Astrocyte of the spinal cord (primary cell): ENCODE measurements around the gene PSMA6.

Source experiments
- DNase-seq: peaks from one replicate; pipeline ENCODE4 v3.0.0; 2011; ENCODE audit warnings: low read depth, low spot score
- H3K4me3 ChIP-seq: 2 replicates; pipeline ENCODE4 v1.5.1; 2011; ENCODE audit warnings: low read depth, mild to moderate bottlenecking, low read length, moderate library complexity
- in situ Hi-C: cut with HindIII; loops from 2 replicates; pipeline ENCODE4 v1.10.0; 2017; ENCODE audit warnings: low sequenced_read_pairs
- TF ChIP-seq, protein P1 (sequence below): IDR thresholded peaks from 2 replicates; pipeline ENCODE4 v1.5.1; 2012; ENCODE audit warnings: low read depth, mild to moderate bottlenecking, low read length, inconsistent platforms

The PSMA6 gene

DNA sequence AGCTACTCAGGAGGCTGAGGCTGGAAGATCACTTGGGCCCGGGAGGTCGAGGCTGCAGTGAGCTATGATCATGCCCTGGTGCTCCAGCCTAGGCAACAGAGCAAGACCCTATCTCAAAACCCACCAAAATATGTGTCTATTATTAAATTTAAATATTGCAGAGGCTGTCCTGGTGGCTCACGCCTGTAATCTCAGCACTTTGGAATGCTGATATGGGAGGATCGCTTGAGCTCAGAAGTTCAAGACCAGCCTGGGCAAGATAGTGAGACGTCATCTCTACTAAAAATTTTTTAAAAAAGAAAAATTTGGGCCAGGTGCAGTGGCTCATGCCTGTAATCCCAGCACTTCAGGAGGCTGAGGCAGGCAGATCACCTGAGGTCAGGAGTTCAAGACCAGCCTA, 13.9 kb downstream of the PSMA6 start:
- H3K4me3 ChIP-seq, result no peak overlapping the region
- in situ Hi-C loops, result no loop called here
- TF ChIP-seq, protein P1, sequence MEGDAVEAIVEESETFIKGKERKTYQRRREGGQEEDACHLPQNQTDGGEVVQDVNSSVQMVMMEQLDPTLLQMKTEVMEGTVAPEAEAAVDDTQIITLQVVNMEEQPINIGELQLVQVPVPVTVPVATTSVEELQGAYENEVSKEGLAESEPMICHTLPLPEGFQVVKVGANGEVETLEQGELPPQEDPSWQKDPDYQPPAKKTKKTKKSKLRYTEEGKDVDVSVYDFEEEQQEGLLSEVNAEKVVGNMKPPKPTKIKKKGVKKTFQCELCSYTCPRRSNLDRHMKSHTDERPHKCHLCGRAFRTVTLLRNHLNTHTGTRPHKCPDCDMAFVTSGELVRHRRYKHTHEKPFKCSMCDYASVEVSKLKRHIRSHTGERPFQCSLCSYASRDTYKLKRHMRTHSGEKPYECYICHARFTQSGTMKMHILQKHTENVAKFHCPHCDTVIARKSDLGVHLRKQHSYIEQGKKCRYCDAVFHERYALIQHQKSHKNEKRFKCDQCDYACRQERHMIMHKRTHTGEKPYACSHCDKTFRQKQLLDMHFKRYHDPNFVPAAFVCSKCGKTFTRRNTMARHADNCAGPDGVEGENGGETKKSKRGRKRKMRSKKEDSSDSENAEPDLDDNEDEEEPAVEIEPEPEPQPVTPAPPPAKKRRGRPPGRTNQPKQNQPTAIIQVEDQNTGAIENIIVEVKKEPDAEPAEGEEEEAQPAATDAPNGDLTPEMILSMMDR, result no peak
- no peak for DNase-seq

DNA sequence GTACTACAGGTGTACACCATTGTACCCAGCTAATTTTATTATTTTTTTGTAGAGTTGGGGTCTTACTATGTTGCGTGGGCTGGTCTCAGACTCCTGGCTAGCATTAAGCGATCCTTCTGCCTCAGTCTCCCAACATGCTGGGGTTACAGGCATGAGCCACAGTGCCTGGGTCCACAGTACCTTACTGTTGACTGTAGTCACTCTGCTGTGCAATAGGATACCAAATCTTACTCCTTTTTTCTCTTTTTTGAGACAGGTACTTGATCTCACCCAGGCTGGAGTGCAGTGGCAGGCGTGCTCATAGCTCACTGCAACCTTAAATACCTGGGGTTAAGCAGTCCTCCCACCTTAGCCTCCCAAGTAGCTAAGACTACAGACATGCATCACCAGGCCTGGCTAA, 25.6 kb downstream of the PSMA6 start:
- no peak overlapping the region for H3K4me3 ChIP-seq
- no peak for DNase-seq
- in situ Hi-C loops, result no loop called here
- TF ChIP-seq, protein P1, result no peak

DNA sequence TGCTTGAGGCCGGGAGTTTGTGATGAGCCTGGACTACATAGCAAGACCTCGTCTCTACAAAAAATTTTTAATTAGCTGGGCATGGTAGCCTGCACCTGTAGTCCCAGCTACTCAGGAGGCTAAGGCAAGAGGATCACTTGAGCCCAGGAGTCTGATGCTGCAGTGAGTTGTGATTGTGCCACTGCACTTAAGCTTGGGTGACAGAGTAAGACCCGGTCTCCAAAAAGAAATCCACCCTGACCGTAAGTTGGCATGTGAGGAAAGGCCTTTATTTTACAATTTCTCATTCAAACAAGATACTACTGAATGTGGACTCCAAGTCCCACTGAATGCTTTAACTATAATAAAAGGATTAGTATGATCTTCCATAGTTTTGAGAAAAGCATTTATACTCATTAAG, 27.3 kb downstream of the PSMA6 start:
- no peak overlapping the region for H3K4me3 ChIP-seq
- in situ Hi-C loops, result no loop called here
- TF ChIP-seq, protein P1, result no peak
- DNase-seq, result no peak

DNA sequence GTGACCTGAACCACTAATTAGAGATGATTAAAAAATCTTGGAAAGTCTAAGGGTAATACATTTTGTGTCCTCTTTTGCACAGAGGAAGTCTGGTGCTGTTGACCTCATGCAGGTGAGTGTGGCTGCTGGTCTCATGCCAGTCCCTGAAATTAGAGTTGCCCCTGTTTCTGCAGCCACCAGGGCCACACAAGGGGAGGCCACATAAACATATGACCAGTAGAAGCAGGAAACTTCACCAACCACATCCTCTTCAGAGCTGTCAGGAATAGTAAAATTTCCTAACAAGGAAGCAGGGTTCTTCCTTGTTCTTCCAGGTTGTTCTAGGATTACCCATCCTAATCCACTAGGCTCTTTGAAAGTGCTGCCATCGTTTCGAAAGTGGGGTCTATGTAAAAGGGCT, 28.3 kb downstream of the PSMA6 start:
- DNase-seq, result no peak
- in situ Hi-C loops, result no loop called here
- TF ChIP-seq, protein P1, result no peak
- H3K4me3 ChIP-seq, result no peak overlapping the region

DNA sequence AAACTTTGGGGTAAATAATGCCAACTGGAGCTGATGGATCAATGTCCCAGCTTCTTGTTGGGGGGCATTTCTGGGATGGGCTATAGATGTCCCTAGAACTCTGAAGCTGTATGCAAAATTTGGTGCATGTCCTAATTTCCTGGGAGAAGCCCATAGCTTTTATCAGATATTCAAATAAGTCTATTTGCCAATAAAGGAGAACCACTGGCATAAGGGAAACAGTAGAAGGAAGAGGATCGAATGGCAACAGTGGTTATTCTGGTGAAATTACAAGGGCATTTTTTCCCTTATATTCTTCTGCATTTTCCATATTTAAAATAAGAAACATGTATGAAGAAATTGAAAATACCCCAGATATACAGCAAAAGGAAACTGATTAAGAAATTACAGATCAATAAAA, 34.2 kb downstream of the PSMA6 start:
- in situ Hi-C loops, result no loop called here
- no peak for DNase-seq
- TF ChIP-seq, protein P1, result no peak
- no peak overlapping the region for H3K4me3 ChIP-seq

DNA sequence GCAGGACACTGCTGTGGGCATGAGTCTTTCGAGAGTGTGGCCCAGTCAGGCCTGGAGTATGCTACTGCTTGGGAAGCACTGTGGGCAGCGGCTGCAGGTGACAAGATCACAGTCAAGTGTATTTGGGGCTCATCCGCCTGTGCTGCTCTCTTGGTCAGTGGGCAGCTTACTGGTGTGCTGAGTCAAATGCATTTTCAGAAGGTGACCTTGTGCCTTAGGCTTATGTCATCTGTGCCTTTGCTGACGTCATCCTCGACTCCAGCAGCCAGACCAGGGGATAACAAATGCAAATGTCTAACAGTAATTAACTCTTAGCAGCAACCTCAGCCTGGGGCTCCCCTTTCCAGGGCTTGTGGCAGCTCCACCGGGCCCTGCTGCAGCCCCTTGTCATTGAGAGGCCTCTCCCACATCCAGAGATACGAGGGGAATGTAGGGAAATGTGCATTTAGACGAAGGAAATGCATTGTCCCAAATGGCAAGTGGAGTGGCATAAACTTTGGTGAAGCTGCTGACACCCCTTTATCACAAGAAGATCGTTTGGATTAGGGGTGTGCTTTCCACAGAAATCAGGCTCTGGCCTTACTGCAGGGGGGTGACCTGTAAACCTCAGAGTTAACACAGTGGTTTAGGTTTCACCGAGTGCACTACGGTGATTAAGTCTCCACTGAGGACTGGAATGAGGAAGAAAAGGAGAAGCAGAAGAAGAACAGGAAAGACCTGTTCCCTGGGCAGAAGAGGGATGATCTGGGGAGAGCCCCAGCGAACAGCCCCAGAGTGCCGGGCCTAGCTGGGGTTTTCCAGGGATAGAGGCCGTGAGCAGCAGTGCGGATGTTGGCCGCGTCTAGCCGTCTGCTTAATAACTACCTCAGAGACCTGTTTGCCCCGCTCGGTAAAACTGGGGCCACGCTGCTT, 39.7 kb downstream of the PSMA6 start:
- peak; percentile 47 for DNase-seq
- TF ChIP-seq, protein P1, result no peak
- in situ Hi-C loops, result no loop called here
- no peak overlapping the region for H3K4me3 ChIP-seq
